ENCODE data around the gene ABCC8.

Gene ABCC8

GRCh38 chr11:17343257-17343656 is 133.4 kb downstream of the ABCC8 start:
- TF ChIP-seq, protein P1, sequence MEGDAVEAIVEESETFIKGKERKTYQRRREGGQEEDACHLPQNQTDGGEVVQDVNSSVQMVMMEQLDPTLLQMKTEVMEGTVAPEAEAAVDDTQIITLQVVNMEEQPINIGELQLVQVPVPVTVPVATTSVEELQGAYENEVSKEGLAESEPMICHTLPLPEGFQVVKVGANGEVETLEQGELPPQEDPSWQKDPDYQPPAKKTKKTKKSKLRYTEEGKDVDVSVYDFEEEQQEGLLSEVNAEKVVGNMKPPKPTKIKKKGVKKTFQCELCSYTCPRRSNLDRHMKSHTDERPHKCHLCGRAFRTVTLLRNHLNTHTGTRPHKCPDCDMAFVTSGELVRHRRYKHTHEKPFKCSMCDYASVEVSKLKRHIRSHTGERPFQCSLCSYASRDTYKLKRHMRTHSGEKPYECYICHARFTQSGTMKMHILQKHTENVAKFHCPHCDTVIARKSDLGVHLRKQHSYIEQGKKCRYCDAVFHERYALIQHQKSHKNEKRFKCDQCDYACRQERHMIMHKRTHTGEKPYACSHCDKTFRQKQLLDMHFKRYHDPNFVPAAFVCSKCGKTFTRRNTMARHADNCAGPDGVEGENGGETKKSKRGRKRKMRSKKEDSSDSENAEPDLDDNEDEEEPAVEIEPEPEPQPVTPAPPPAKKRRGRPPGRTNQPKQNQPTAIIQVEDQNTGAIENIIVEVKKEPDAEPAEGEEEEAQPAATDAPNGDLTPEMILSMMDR (IDR thresholded peaks at IDR 0.05; ENCODE audit: borderline replicate concordance, insufficient read depth, low read depth, low read length): no peak
- no peak overlapping the region for H3K4me3 ChIP-seq (ENCODE audit: low read depth, low read length)

Measured in GM12875 (cell line).